HG03439 (cell line): ENCODE data around the gene LUZP2.
"Not testable (repeated sequence)": the region's sequence is repeated elsewhere in the genome, so short reads cannot be mapped to it uniquely, and the experiment has no call there.

Experiments
- ATAC-seq: cut with Tn5 transposase; IDR thresholded peaks from one replicate; pipeline ENCODE4 v1.9.1; 2021; ENCODE audit warnings: mild to moderate bottlenecking, moderate library complexity; ENCODE audit not compliant: unreplicated experiment

The LUZP2 gene

GRCh38 chr11:24890426-24890825, 393.6 kb downstream of the LUZP2 start:
- ATAC-seq = no peak

DNA sequence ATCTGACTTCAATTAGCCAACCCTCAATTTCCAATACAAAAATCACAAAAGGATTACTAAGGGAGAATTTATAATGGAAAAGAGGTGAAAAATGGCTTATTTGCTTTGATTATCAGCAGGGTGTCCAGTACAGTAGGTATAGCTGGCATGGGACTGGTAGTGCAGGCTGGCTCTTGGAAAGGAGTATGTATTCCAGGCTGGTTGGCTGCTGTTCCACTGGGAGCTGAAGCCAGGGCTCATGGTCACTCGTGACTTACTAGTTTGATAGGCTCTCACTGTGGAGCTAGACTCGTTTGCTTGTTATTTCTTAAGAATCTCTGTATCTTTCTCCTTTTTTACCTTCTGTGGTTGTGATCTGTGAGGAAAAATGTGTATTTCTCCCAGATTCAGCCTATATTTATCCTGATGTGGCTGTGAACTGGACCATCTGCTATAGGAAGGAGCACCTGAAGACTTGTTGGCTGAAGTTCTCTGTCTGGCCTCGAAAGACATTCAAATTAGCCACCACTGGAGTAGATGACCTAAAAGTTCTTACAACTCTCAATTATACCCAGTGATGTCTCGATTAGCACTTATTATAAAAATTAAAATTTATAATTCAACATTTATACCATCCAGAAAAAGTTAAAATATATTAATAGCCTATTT, 395.1 kb downstream of the LUZP2 start:
- not testable (repeated sequence) for ATAC-seq

GRCh38 chr11:24896118-24896835, 399.4 kb downstream of the LUZP2 start:
- no peak for ATAC-seq

GRCh38 chr11:24900514-24900913, 403.7 kb downstream of the LUZP2 start:
- ATAC-seq = peak; percentile 53

- no peak for ATAC-seq
These were observed 404.2 kb downstream of the LUZP2 start for GRCh38 chr11:24900960-24901549.

DNA sequence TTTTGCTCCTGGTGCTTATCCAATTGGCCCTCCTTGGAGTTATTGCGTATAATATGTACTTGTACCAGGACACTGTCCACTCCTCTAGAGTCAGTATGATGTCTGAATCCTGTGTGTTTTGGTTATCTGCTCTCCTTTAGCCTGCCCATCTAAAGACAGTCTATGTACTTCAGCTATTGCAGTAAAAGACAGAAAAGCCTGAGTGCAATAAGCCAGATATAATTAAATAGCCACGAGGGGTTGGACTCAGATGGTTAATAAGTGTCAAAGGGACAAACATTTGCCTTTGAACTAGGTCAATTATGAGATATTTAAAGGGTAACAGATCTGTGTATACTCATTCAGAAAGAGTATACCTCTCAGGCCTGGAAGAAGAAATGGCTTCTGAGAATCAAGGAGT, 406.7 kb downstream of the LUZP2 start:
- no peak for ATAC-seq

- no peak for ATAC-seq
These were observed 428.2 kb downstream of the LUZP2 start for GRCh38 chr11:24925091-24925490.

DNA sequence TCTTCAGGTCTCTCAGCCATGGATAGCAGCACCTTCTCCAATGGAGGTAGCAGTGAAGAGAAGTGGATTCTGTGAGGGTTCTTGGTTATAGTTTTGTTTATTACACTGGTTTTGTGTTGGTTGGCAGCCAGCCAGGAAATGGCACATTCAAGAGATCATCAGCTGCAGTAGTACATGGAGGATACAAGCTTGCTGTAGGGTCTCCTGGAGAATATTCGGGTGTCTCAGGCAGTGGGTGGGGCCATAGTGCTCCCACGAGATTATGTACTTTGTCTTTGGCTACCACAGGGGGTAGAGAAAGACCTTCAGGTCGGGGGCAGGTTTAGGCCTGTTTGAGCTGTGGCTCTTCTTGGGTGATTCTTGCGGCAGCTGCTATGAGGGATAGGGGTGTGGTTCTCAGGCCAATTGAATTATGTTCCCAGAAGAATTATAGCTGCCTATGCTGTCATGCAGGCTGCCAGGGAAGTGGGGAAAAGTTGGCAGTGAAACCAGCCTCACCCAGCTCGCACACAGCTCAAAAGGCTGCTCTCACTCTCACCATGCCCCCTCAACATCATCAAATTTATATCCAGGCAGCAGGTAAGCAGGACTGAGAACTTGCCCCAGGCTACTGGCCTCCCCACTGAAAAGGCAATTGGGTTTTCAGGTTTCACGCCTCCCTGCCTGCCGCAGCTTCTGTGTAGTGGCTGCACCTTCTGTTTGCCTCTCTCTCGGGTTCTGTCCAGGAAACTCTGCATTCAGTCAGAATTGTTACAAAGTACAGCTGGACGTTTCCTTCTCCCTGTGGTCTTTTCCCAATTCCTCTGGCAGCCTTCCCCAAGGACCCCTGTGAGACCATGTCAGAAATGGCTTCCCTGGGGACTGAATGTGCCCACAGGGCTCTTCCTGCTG, 435.5 kb downstream of the LUZP2 start:
- no peak for ATAC-seq

DNA sequence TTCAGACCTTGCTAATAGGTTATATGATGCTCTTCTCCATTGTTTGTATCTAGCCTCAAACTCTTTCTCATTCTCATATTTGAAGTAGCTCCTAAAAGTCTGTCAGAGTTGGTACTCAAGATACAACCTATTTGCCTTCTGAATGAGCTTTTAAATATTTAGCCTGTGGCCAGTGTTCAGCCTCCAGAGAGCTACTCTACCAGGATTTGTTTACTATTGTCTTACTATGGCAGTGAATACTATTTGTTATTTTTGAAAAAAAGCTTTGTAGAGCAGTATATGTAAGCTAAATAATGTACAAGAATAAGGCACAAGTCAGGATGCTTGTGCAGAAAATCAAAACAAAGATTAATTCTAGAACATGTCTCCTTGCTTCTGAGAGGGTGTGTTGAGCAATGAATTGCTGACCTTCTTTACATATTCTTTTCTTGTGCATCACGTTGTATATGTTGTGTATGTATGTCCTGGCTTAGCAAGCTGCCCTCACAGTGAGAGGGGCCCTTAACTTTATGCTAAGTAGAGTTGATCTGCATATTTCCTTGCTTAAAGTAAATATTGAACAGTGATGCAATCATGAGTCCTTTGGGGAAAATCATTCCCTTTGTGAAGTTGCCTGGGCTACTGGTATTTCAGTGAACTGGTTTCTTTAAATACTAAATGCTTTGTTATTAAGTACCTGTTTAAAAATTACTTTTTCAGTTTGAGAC, 438.0 kb downstream of the LUZP2 start:
- ATAC-seq = no peak

DNA sequence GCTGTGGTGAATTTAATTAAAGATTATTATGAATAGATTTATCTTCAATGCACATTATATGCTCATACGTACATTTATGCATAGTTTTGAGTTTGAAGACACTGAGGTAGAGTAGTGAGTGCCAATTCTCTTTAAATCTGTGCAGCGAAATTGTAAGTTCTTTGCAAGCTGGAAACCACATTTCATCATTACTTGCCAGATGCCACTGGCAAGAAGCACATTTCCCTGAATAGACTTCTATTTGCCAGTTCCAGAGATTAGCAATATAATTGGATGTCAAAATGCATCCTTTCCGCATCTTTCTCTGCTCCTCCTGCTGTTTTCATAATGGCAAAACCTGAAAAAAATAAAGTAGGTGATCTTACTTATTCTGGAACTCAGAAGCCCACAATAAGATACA, 448.0 kb downstream of the LUZP2 start:
- no peak for ATAC-seq

- no peak for ATAC-seq
These were observed 452.6 kb downstream of the LUZP2 start for GRCh38 chr11:24949406-24949805.

DNA sequence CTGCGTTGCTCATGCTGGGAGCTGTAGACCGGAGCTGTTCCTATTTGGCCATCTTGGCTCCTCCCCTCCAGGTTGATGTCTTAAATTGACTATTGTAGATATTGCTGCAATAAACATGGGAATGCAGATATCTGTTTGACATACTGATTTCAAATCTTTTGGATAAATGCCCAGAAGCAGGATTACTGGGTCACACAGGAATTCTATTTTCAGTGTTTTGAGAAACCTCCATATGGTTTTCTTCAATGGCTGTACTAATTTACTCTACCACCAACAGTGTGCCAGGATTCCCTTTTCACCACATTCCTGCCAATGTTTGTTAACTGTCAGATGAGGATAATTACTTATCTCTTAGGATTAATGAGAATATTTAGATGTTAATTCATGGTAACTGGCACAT, 467.0 kb downstream of the LUZP2 start:
- ATAC-seq = no peak

DNA sequence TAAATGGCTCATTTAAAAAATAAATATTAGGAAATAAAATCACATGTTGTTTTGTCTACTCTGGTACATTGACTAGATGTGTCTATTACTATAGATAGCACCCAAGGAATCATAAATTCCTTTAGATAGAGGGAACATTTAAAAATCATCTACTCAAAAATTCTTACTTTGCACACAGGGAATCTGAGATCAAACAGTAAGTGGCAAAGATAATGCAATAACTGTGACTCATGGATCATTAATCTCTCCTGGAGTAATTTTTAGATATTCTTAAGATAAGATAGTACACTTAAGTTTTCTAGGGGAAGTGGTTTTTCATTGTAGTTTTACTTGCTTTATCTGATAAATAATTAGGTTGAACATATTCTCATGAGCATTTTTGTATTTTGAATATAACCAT, 468.9 kb downstream of the LUZP2 start:
- no peak for ATAC-seq

DNA sequence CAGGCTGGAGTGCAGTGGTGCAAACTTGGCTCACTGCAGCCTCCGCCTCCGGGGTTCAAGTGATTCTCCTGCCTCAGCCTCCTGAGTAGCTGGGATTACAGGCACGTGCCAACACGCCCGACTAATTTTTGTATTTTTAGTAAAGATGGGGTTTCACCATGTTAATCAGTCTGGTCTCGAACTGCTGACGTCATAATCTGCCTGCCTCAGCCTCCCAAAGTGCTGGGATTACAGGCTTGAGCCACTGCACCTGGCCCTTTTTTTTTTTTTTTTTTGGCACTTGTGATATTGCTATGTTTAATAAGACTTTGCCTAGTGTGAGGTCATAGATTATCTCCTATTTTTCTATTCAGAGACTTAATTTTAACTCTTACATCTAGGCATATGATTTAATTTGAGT, 497.1 kb downstream of the LUZP2 start:
- ATAC-seq = not testable (repeated sequence)

GRCh38 chr11:24999929-25000328, 503.1 kb downstream of the LUZP2 start:
- not testable (repeated sequence) for ATAC-seq

GRCh38 chr11:25037431-25037830, 540.6 kb downstream of the LUZP2 start:
- ATAC-seq = no peak

DNA sequence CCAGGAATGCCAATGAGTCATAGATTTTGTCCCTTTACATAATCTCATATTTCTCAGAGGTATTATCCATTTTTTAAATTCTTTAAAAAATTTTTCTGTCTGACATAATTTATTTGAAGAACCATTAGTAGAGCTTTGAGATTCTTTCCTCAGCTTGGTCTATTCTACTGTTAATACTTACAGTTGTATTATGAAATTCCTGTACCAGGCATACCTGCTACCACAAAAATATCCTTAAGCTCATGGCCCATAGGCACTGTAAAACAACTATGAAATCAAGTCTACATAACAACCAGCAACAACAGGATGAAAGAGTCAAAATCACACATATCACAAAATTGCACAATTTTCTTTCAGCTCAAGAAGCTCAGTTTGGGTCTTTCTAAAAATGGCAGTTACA, 541.3 kb downstream of the LUZP2 start:
- ATAC-seq = no peak

DNA sequence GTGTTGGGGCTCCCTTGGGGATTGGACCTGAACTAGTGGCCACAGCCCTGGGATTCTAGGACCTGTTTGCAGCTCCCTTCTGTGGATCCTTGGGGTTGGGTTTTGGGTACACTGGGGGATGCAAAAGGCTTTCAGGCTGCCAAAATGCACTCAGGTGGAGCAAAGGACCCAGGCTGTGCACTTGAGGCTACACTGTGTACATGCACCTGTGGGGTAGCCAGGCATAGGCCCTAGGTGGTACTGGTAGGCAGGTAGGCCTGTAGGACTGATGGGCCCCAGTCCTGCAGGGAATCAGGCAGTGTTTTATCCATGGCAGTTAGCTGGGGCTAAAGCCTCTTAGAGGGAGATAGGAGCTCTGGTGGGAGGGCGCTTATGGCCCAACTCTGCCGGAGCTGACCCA, 542.3 kb downstream of the LUZP2 start:
- ATAC-seq = no peak

DNA sequence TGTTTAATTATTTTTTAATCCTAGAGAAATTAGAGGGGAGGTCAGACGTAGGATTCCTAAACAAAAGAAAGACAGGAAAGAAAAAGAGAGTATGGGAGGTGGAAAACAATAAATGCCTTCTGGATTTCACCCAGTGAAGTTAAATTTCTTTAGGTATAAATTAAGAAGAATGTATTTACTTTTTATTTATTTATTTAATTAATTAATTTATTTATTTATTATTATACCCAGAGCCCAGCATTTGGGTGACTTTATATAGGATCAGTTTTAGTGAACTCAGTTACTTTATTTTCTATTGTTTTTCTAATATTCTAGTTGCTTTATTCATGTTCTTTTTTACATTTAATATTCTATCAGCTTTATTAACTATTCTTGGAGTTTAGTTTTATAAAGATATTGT, 551.8 kb downstream of the LUZP2 start:
- ATAC-seq = no peak

DNA sequence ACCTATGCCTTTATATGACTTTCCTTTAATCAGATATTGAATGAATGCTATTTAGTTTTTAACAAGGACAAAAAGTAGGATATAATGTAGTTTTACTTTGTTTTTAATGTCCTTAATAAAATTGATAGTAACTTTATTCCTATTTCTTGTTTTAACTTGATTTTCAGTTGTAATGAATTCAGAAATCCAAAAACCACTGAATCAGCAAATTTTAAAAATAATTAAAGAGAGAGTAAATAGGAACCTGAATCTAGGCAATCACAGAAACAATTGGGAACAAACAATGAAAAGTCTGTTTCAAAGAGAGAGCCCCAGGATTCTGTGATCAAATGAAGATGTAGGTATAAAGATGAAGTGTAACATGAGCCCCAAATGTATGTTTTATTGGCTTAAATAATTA, 556.0 kb downstream of the LUZP2 start:
- no peak for ATAC-seq

- ATAC-seq = no peak
These were observed 561.0 kb downstream of the LUZP2 start for GRCh38 chr11:25057861-25058260.
